GM12864 (cell line): Measurements from ENCODE around the gene DQX1.
A peak's percentile ranks its signal among the peaks of the same experiment; 100 is the strongest.

Experiments used
- DNase-seq: peaks from one replicate; pipeline ENCODE4 v3.0.0-alpha.2; 2011; ENCODE audit warnings: low read depth
- H3K4me3 ChIP-seq: 2 replicates; pipeline ENCODE4 v1.5.1; 2011; ENCODE audit warnings: mild to moderate bottlenecking, low read depth, low read length, control low read depth
- TF ChIP-seq, protein P1 (sequence below): IDR thresholded peaks from 2 replicates; pipeline ENCODE4 v1.5.1; 2011; ENCODE audit warnings: low read depth, mild to moderate bottlenecking, moderate library complexity, low read length, control low read depth, inconsistent platforms; ENCODE audit errors: missing control alignments

DQX1 gene

DNA sequence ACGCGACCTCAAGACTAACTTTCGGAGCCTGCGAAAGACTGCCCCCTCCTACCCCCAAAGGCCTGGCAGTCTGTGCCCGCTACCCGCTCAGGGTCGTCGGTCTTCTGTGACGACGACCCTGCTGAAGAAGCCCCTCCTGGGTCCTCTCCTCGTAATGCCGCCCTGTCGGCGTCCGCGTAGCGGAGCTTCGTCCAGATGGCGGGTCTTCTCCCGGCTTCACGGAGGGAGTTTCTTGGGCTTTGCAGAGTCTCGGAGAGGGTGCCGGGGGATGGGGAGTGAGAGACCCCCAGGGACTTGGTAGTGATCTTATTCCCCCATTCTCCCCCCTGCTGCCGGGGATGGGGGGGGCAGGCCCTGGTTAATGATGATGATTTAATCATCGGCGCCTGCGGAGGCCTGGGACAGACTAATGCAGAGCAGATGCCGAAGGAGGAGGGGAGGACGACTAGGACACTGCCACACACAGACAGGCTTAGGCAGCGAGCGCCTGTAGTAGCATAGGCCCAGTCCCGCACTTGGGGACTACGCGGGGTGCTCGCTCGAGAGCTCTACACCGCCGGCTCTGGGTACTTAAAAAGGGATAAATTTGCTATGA, 18.0 kb downstream of the DQX1 start:
- TF ChIP-seq, protein P1, sequence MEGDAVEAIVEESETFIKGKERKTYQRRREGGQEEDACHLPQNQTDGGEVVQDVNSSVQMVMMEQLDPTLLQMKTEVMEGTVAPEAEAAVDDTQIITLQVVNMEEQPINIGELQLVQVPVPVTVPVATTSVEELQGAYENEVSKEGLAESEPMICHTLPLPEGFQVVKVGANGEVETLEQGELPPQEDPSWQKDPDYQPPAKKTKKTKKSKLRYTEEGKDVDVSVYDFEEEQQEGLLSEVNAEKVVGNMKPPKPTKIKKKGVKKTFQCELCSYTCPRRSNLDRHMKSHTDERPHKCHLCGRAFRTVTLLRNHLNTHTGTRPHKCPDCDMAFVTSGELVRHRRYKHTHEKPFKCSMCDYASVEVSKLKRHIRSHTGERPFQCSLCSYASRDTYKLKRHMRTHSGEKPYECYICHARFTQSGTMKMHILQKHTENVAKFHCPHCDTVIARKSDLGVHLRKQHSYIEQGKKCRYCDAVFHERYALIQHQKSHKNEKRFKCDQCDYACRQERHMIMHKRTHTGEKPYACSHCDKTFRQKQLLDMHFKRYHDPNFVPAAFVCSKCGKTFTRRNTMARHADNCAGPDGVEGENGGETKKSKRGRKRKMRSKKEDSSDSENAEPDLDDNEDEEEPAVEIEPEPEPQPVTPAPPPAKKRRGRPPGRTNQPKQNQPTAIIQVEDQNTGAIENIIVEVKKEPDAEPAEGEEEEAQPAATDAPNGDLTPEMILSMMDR, result no peak
- H3K4me3 ChIP-seq, result peak overlapping the region; percentile 79
- no peak for DNase-seq

DNA sequence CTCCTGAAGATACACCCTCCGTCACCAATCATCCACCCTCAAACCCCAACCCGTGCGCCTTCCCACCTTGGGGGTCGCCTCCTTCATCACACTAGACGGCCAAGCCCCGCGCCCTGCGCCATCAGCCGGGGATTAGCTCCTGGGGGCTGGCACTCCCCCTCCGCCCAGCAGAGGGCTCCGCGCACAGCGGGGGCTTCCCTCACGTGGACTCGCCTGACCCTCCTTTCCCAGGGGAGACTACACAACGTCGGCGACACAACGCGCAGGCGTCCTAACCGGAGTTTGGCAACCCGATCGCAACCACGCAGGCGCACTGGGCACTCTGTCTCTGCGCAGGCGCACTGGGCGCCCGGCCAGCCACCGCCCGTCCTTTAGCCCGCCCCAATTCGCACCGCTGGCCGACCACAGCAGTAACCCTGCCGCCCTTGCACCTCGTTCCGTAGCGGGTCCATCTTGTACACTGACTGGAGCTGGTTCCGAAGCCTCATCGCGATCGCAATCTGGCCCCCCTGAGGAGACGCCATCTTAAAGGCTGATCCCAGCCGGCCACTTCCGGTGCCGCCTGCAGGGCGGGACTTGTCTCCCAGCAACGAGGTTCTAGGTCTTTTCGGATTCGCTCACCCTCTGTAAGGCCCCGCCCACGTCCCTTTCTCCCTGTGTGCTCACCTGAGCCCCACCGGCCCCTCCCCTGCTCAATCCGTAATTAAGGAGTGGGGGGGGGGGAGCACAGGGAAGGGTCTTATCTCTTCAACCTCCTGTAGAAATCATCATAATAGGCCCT, 18.7 kb downstream of the DQX1 start, which contains the start of gene PCGF1:
PCGF1 (minus strand) TSS at position 551 of the 781 bp plus-strand sequence; CDS start at position 524, 27 bp downstream.
- TF ChIP-seq, protein P1, result peak; percentile 57
- peak; percentile 96 for DNase-seq
- H3K4me3 ChIP-seq, result peak within 1 kb of the TSS; percentile 79

DNA sequence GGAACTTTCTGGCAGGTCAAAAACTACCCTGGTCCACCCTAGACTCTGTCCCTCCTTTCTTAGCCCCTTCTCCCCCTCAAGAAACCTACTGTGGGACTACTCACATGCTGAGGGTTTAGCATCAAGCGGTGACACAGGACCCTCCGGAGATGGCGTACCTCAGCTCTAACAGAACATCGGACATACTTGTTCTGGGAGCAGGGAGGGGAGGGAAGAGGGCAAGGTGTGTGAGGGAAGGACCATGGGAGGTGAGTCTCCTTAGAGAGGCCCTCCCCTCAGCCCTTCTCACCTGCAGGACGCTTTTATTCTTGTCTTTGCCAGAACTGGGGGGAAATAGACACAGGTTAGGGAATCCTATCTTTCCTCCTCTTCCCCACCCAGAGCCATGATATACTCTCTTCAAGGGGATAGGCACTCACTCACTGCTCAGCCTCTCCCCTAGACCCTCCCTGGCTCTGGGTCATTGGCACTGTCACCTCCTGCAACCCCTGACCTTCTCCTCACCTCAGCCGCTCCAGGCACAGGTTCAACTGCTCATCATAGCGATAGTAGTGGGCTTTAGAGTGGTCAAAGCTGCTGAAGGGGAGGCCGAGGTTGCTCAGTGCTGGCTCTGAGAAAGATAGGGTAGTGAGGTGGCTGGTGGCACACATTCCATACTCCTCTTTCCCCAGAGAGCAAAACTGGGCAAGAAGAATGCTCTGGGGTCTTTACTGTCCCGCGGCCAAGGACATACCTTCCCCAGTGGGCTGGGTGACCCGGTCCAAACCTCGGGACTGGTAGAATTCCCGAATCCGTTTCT, 20.4 kb downstream of the DQX1 start:
- H3K4me3 ChIP-seq, result no peak overlapping the region
- DNase-seq, result no peak
- TF ChIP-seq, protein P1, result no peak

DNA sequence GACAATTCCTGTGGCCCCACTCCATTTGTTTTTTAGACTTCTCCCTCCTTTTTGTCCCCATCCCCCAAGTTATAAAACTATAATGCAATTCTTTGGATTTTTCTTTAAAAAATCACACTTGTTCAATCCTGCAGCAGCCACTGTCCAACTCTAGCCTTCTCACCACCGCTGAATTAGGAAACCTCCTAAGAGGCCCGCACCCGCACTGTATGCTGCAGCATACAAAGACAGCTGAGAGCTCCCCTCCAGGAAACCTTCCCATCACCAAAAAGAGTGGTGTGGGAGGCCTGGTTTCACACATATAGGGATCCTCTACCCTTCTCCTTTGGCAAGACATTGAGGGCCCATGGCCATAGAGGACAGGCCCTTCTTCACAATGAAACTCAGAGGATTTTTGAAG, 21.4 kb downstream of the DQX1 start:
- DNase-seq, result no peak
- TF ChIP-seq, protein P1, result no peak
- H3K4me3 ChIP-seq, result no peak overlapping the region

DNA sequence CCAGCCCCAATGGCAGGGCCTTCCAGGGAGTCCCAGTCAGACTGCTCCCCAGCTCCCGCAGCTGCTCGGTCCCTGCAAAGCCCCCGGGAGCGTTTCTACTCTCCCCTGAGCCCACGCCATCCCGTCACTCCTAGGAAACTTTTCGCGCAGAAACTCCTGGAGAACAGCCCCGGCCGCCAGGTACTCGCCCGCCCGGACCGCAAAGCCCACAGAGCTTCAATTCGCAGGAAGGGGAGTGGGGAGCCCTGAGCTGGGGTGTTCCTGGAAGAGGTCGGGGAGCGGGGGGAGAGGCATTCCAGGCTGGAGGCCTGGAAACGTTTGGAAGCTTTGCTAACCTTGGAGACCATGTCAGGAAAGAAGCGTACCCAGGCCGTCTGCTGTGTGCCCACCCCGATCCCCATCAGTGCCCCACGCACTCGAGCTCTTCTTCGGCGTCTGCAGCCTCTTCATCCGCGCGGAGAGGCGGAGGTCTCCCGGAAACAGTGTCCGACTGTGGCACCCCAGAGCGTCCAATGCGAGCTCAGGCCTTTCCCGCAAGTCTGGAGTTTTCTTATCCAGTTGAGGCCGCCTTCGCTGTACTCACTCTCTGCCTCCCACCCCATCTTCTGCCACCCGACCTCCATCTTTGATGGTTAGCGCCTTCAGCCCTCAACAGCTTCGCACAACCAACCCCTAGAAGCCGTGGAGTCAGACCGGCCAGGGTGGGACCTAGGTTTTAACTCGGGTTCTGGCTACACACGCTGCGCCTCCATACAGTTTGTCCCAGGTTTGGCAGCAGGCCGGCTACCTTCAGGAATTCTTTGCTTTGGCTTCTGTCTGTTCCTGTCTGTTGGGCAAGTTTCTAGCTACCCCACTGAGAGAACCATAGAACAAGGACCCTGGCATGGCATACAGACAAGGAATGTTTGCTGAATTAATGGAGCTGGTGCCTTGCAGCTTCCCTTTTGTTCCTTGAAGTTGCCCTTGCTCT, 22.2 kb downstream of the DQX1 start:
- TF ChIP-seq, protein P1, result no peak
- H3K4me3 ChIP-seq, result peak overlapping the region; percentile 55

More for the DNA sequence above, 22.2 kb downstream of the DQX1 start:
- DNase-seq, result no peak
